GM03348 (cell line): ENCODE measurements around the gene ANKRD39.
A peak's percentile ranks its signal among the peaks of the same experiment; 100 is the strongest.
"Not testable (repeated sequence)": the region's sequence is repeated elsewhere in the genome, so short reads cannot be mapped to it uniquely, and the experiment has no call there.

Experiments
- DNase-seq: peaks from one replicate; pipeline ENCODE4 v3.0.0; 2012; ENCODE audit warnings: low spot score

Gene ANKRD39

GRCh38 chr2:96808176-96808837 lies 49.5 kb downstream of the ANKRD39 start:
- DNase-seq, result no peak

GRCh38 chr2:96807127-96807471 lies 50.7 kb downstream of the ANKRD39 start:
- no peak for DNase-seq

- no peak for DNase-seq
Measured at GRCh38 chr2:96806468-96807126, 51.2 kb downstream of the ANKRD39 start.

GRCh38 chr2:96805946-96806345 lies 51.9 kb downstream of the ANKRD39 start:
- DNase-seq, result not testable (repeated sequence)

- DNase-seq, result no peak
Measured at GRCh38 chr2:96804986-96805385, 52.8 kb downstream of the ANKRD39 start.

- DNase-seq, result no peak
Measured at GRCh38 chr2:96802721-96803120, 55.1 kb downstream of the ANKRD39 start.

GRCh38 chr2:96801786-96802595 lies 55.8 kb downstream of the ANKRD39 start:
- DNase-seq, result no peak

- peak; percentile 82 for DNase-seq
Measured at GRCh38 chr2:96801005-96801785, 56.6 kb downstream of the ANKRD39 start.

- DNase-seq, result no peak
Measured at GRCh38 chr2:96800061-96801004, 57.5 kb downstream of the ANKRD39 start.

- DNase-seq, result no peak
Measured at GRCh38 chr2:96799623-96799935, 58.2 kb downstream of the ANKRD39 start.

GRCh38 chr2:96798733-96799622 lies 58.8 kb downstream of the ANKRD39 start:
- no peak for DNase-seq
